PC-9 (cell line): ENCODE results near the gene TPRG1L.

ENCODE experiments used
- CTCF ChIP-seq: fragments of 200-600 bp; sonication (generic); conservative IDR thresholded peaks from 2 replicates; pipeline ENCODE4 v1.6.1; 2017; ENCODE audit warnings: mixed run types, antibody characterized with exemption, mild to moderate bottlenecking, moderate library complexity
- EZH2 ChIP-seq: fragments of 200-600 bp; sonication (generic); IDR thresholded peaks from 2 replicates; pipeline ENCODE4 v1.8.0; 2017; ENCODE audit warnings: antibody characterized with exemption, low read depth

- TF ChIP-seq CTCF: no peak
- no peak for TF ChIP-seq EZH2
Observed at GRCh38 chr1:3644273-3644672, 19.5 kb downstream of the TPRG1L start.
